K562 (cell line): ENCODE results near the gene SLC34A3. TPM values are rescaled to one million over a fixed set of nuclear protein-coding genes. Genes with fewer than 3 reads are reported as not detected.

ENCODE experiments used
- ATAC-seq: fragments of 200-7000 bp; cut with Tn5 transposase; 3 replicates; pipeline ENCODE4 v1.9.1; 2020; ENCODE audit warnings: moderate library complexity
- BruUV-seq: library from RNA; stranded (reverse); fragments of 400-500 nt; replicated peaks from 2 replicates; lab custom pipeline; 2021; lab: Mats Ljungman, UMichigan
- CTCF ChIA-PET: fragments of 300-600 bp; formaldehyde crosslinking; extraction: SDS; loops from one replicate; lab custom pipeline; 2021; ENCODE audit warnings: low intra/inter-chr PET ratio; lab: Yijun Ruan, JAX
- POLR2A ChIA-PET: fragments of 300-600, 350-650 bp; sonication (Branson Sonifier 250); formaldehyde crosslinking; extraction: SDS; loops from one replicate; lab custom pipeline; 2021; ENCODE audit warnings: antibody characterized with exemption, inconsistent platforms; lab: Yijun Ruan, JAX
- DNase-seq, 4 experiments: peaks; one replicate each; pipeline versions ENCODE4 v3.0.0 to v3.0.0-alpha.2; 2011 to 2018; ENCODE audit warnings: low spot score in 3 of 4, mixed read lengths in 3 of 4; ENCODE audit errors: extremely low read depth in 1 of 4
- FAIRE-seq: peaks from 2 replicates; lab custom pipeline; 2011; peaks lifted over from hg19 to GRCh38; lab: Jason Lieb, UNC
- H2AFZ ChIP-seq: 2 replicates; pipeline ENCODE4 v1.6.0; 2011; ENCODE audit warnings: low read depth, low read length, control low read depth, inconsistent platforms
- H3K27ac ChIP-seq: fragments of 200-600 bp; 3 replicates; pipeline ENCODE4 v1.8.0; 2011; ENCODE audit warnings: low read depth, mild to moderate bottlenecking, control low read depth, inconsistent platforms, low read length, moderate library complexity, mixed read lengths; ENCODE audit errors: extremely low read depth
- H3K27me3 ChIP-seq, 2 experiments: fragments of 300-600 bp in 1 of 2; 2 replicates in 1 of 2; 3 replicates in 1 of 2; pipeline versions ENCODE4 v1.6.0 to v1.8.0; 2011; ENCODE audit warnings: inconsistent platforms in 2 of 2, low read length in 2 of 2, mild to moderate bottlenecking in 1 of 2, mixed read lengths in 1 of 2, moderate library complexity in 1 of 2; ENCODE audit not compliant: control insufficient read depth in 2 of 2, insufficient read depth in 2 of 2
- H3K36me3 ChIP-seq: fragments of 300-600 bp; 3 replicates; pipeline ENCODE4 v1.8.0; 2011; ENCODE audit warnings: mild to moderate bottlenecking, low read length, inconsistent platforms; ENCODE audit not compliant: control insufficient read depth, insufficient read depth
- H3K4me1 ChIP-seq, 2 experiments: fragments of 200-600 bp in 1 of 2; replicated peaks in 1 of 2; 2 replicates in 1 of 2; 3 replicates in 1 of 2; pipeline versions ENCODE4 v1.5.1 to v1.8.0; 2011; ENCODE audit warnings: inconsistent platforms in 2 of 2, low read length in 2 of 2, mild to moderate bottlenecking in 1 of 2, mixed read lengths in 1 of 2, moderate library complexity in 1 of 2; ENCODE audit not compliant: control insufficient read depth in 2 of 2, insufficient read depth in 2 of 2
- H3K4me2 ChIP-seq: 2 replicates; pipeline ENCODE4 v1.6.1; 2011; ENCODE audit warnings: low read length, control low read depth, inconsistent platforms, mixed read lengths; ENCODE audit not compliant: insufficient read depth
- H3K4me3 ChIP-seq: fragments of 200-600 bp; sonication (generic), shearing (Covaris generic); 2 replicates; pipeline ENCODE4 v1.5.1; 2016; ENCODE audit warnings: control low read depth, inconsistent platforms
- H3K79me2 ChIP-seq: fragments of 200-600 bp; 3 replicates; pipeline ENCODE4 v1.8.0; 2011; ENCODE audit warnings: low read length, inconsistent platforms; ENCODE audit not compliant: control insufficient read depth, insufficient read depth
- H3K9ac ChIP-seq, 2 experiments: 2 replicates each; pipeline versions ENCODE4 v1.6.0 to v1.6.1; 2011; ENCODE audit warnings: low read depth in 2 of 2, low read length in 2 of 2, control low read depth in 1 of 2, inconsistent platforms in 1 of 2, mild to moderate bottlenecking in 1 of 2, mixed read lengths in 1 of 2; ENCODE audit not compliant: insufficient read depth in 1 of 2
- H3K9me1 ChIP-seq: one replicate; pipeline ENCODE4 v1.6.0; 2011; ENCODE audit warnings: inconsistent platforms, mild to moderate bottlenecking, low read length, moderate library complexity; ENCODE audit not compliant: control insufficient read depth, insufficient read depth
- H3K9me3 ChIP-seq: replicated peaks from 2 replicates; pipeline ENCODE4 v1.5.1; 2011; ENCODE audit warnings: low read depth, low read length, inconsistent platforms; ENCODE audit not compliant: control insufficient read depth, insufficient read depth
- H4K20me1 ChIP-seq: replicated peaks from 2 replicates; pipeline ENCODE4 v1.6.1; 2011; ENCODE audit warnings: low read length, inconsistent platforms, mixed read lengths; ENCODE audit not compliant: control insufficient read depth, insufficient read depth
- BCOR ChIP-seq: fragments of 450-650 bp; IDR thresholded peaks from 2 replicates; pipeline ENCODE4 v1.6.1; 2016
- CREBBP ChIP-seq: IDR thresholded peaks from one replicate; pipeline ENCODE4 v1.6.1; 2012; ENCODE audit warnings: low read depth, mild to moderate bottlenecking, control low read depth, inconsistent platforms, low read length
- GATAD2A ChIP-seq: fragments of 450-650 bp; IDR thresholded peaks from 2 replicates; pipeline ENCODE4 v1.6.1; 2017
- OTX1 ChIP-seq: fragments of 450-650 bp; formaldehyde crosslinking; IDR thresholded peaks from 2 replicates; pipeline ENCODE4 v1.4.0; 2022; ENCODE audit warnings: mild to moderate bottlenecking
- SUPT5H ChIP-seq: fragments of 450-650 bp; IDR thresholded peaks from 2 replicates; pipeline ENCODE4 v1.6.1; 2016
- ZC3H8 ChIP-seq: fragments of 450-650 bp; IDR thresholded peaks from 2 replicates; pipeline ENCODE4 v1.6.1; 2017
- ZNF253 ChIP-seq: fragments of 250-450 bp; sonication (Bioruptor Pico); conservative IDR thresholded peaks from 2 replicates; pipeline ENCODE4 v1.6.1; 2021; ENCODE audit warnings: mild to moderate bottlenecking
- ZNF707 ChIP-seq: fragments of 250-450 bp; sonication (Bioruptor Pico); conservative IDR thresholded peaks from 2 replicates; pipeline ENCODE4 v1.8.0; 2022; ENCODE audit warnings: inconsistent platforms, mild to moderate bottlenecking, moderate library complexity
- WGBS: fragments of 100-300 bp; shearing (Covaris generic); methylation state at CpG from one replicate; pipeline ENCODE4 v1.1.6; 2016; ENCODE audit warnings: low coverage, mixed read lengths; ENCODE audit not compliant: insufficient coverage; ENCODE audit errors: missing lambda C conversion rate; 5-methylcytosine and 5-hydroxymethylcytosine counted together
- in situ Hi-C: fragments of 300-500 bp; cut with MboI; formaldehyde crosslinking; loops from 4 replicates; pipeline ENCODE4 v1.15.0; 2018; ENCODE audit warnings: inconsistent platforms, mixed read lengths
- intact Hi-C: fragments of 100-400 bp; cut with micrococcal nuclease; formaldehyde crosslinking; loops from 2 replicates; pipeline ENCODE4 v1.14.2; 2022
- polyA plus RNA-seq, 8 experiments: library from polyadenylated mRNA; depleted of rRNA in 4 of 8; stranded (reverse) in 5 of 8; unstranded in 3 of 8; fragments of >200 nt; fragmentation: Nextera tagmentation in 2 of 8; fragmentation: Illumina TruSeq in 1 of 8; extraction: Ambion mirVana in 2 of 8; extraction: Trizol in 1 of 8; gene quantifications; 2 replicates each; pipeline versions ENCODE4 v1.2.1 to v1.2.3, GENCODE V29; 2011 to 2014; ENCODE audit warnings: inconsistent platforms in 1 of 8, missing spikeins in 1 of 8
- total RNA-seq, 7 experiments: library from RNA; depleted of rRNA in 6 of 7; stranded (reverse); fragments of >200 nt in 6 of 7; fragmentation: Illumina TruSeq in 2 of 7; extraction: Trizol in 2 of 7; gene quantifications; 2 replicates each; pipeline versions ENCODE4 v1.2.1 to v1.2.3, GENCODE V29; 2011 to 2021; ENCODE audit warnings: low replicate concordance in 1 of 7
- TF ChIP-seq, protein P1 (sequence below): IDR thresholded peaks from 2 replicates; pipeline ENCODE4 v1.6.1; 2011; ENCODE audit not compliant: insufficient read length; ENCODE audit errors: extremely low read depth
- TF ChIP-seq, protein P2 (sequence below): fragments of 250-450 bp; sonication (Bioruptor Pico); IDR thresholded peaks from 2 replicates; pipeline ENCODE4 v1.8.0; 2021; ENCODE audit warnings: mild to moderate bottlenecking, moderate library complexity
- TF ChIP-seq, protein P3 (sequence below): fragments of 450-650 bp; formaldehyde crosslinking; IDR thresholded peaks from 2 replicates; pipeline ENCODE4 v1.4.0; 2020; ENCODE audit warnings: mild to moderate bottlenecking, mixed read lengths
- TF ChIP-seq, protein P4 (sequence below): fragments of 250-450 bp; sonication (Bioruptor Pico); IDR thresholded peaks from 2 replicates; pipeline ENCODE4 v1.5.0; 2021; ENCODE audit warnings: mild to moderate bottlenecking, moderate library complexity

Gene SLC34A3
- total and polyA plus RNA-seq, 9 of the 15 experiments (the other 6 are each of a cell fraction or from before 2014, with no cell fraction given): not detected

DNA sequence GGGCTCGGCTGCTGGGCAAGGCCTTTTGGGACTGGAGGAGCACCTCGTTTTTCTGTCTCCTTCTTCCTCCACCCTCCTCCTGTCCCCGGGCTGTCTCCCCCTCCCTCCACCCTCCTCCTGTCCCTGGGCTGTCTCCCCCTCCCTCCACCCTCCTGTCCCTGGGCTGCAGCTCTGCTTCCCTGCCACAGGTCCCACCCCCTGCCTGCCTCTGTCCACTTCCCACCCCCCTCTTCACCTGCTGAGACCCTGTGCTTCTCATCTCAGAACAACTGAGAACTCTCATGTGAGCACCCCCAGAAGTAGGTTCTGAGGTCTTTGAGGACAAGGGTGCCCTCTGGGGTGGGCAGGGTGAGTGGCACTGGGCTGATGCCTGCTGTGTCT, 41.0 kb downstream of the SLC34A3 start:
- Histone ChIP-seq H4K20me1 (no peaks in the 10 kb centered on the region), H2AFZ (no peak overlapping the region)
- POLR2A ChIA-PET: no interaction called here

More for the DNA sequence above, 41.0 kb downstream of the SLC34A3 start:
- no peaks in the 10 kb centered on the region for H3K27me3 ChIP-seq
- CTCF ChIA-PET: no interaction called here
- in situ Hi-C loops: no loop called here
- peaks cover 10% of the 10 kb centered on the region; the same call in 2 of the 3 replicates for H3K79me2 ChIP-seq
- no TSS peak for BruUV-seq
- TF ChIP-seq ZNF707 (no peak), CREBBP (no peak), GATAD2A (no peak), BCOR (no peak), ZC3H8 (no peak), ZNF253 (no peak), OTX1 (CRISPR knock-in tag) (no peak), SUPT5H (no peak)
- TF ChIP-seq, protein P1, sequence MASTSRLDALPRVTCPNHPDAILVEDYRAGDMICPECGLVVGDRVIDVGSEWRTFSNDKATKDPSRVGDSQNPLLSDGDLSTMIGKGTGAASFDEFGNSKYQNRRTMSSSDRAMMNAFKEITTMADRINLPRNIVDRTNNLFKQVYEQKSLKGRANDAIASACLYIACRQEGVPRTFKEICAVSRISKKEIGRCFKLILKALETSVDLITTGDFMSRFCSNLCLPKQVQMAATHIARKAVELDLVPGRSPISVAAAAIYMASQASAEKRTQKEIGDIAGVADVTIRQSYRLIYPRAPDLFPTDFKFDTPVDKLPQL: no peak
- TF ChIP-seq, protein P2, sequence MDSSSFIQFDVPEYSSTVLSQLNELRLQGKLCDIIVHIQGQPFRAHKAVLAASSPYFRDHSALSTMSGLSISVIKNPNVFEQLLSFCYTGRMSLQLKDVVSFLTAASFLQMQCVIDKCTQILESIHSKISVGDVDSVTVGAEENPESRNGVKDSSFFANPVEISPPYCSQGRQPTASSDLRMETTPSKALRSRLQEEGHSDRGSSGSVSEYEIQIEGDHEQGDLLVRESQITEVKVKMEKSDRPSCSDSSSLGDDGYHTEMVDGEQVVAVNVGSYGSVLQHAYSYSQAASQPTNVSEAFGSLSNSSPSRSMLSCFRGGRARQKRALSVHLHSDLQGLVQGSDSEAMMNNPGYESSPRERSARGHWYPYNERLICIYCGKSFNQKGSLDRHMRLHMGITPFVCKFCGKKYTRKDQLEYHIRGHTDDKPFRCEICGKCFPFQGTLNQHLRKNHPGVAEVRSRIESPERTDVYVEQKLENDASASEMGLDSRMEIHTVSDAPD (CRISPR knock-in tag): no peak
- TF ChIP-seq, protein P3, sequence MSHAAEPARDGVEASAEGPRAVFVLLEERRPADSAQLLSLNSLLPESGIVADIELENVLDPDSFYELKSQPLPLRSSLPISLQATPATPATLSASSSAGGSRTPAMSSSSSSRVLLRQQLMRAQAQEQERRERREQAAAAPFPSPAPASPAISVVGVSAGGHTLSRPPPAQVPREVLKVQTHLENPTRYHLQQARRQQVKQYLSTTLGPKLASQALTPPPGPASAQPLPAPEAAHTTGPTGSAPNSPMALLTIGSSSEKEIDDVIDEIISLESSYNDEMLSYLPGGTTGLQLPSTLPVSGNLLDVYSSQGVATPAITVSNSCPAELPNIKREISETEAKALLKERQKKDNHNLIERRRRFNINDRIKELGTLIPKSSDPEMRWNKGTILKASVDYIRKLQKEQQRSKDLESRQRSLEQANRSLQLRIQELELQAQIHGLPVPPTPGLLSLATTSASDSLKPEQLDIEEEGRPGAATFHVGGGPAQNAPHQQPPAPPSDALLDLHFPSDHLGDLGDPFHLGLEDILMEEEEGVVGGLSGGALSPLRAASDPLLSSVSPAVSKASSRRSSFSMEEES: no peak
- TF ChIP-seq, protein P4, sequence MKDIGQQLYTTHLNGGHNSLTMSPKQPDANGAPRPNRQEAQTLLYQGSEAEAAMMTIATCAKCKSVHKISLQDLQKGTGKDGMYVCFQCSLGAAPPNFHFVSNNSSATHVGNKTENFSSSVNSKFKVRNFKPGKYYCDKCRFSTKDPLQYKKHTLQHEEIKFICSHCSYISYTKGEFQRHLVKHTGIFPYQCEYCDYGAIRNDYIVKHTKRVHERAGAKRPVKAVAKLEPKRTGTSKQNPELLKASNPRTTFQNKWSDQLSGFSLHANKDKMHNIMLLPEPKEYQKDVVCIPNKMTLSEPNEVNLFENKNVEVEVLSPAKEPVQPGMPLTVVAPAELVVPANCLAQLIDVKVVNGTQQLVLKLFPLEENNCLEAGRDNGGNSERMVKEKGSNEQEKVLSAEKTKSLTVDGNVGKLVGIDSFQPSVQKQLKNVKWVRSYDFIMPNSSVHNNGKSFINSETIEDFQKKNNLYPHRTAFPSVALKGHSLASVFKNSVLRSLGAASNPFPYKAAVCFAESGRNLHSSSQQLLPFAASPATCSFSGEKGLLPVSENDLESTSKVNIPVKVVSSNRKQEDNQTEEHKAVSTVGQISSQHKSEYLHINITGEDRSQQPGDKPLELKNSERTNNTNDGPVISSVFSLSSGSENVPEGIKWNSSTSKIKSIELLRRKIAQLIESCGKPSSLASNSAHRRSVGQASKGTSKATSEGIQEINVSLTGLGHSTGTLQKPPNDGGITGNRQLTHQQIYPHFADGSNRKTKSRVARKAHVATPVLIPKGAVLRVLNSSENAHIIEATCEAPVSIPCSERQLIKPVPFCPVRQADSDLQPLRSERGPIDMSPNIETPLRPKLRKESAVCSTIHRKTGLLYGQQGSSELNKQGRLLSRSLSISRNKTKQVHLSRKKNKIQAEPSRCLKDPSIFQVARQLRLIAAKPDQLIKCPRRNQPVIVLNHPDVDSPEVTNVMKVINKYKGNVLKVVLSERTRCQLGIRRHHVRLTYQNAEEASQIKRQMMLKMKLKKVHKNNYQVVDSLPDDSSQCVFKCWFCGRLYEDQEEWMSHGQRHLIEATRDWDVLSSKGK: no peak
- H3K27ac ChIP-seq: no peak overlapping the region
- peaks cover 59% of the 10 kb centered on the region for H3K36me3 ChIP-seq
- H3K9ac ChIP-seq: peak overlapping the region in 1 of 2 experiments; percentile 61; a peak in 1 of 4 replicates
- intact Hi-C loops: no loop called here
- no peak overlapping the region for H3K4me3 ChIP-seq
- ATAC-seq: no peak
- H3K4me1 ChIP-seq: peaks cover 31 to 82% of the 10 kb centered on the region in 2 experiments
- H3K4me2 ChIP-seq: no peak overlapping the region
- no peaks in the 10 kb centered on the region for H3K9me1 ChIP-seq
- WGBS: no CpG with 5 or more reads among the region's 3 CpGs
- DNase-seq: peak in 1 of 4 experiments; percentile 17
- no peak for FAIRE-seq
- no peaks in the 10 kb centered on the region for H3K9me3 ChIP-seq
